A673 (cell line): ENCODE data around the gene ADGRD1. TPM values are rescaled to one million over a fixed set of nuclear protein-coding genes. Genes with fewer than 3 reads are reported as not detected.

Experiments used
- BruUV-seq: library from RNA; stranded (reverse); fragments of 400-500 nt; replicated peaks from 2 replicates; lab custom pipeline; 2021; lab: Mats Ljungman, UMichigan
- CTCF ChIA-PET: fragments of 300-600 bp; sonication (Branson Sonifier 250); formaldehyde crosslinking; loops from one replicate; lab custom pipeline; 2022; ENCODE audit warnings: antibody characterized with exemption; lab: Charles Lee
- POLR2A ChIA-PET: fragments of 300-600 bp; sonication (Branson Sonifier 250); formaldehyde crosslinking; loops from one replicate; lab custom pipeline; 2022; ENCODE audit warnings: antibody characterized with exemption; ENCODE audit not compliant: low non-redundant PET; lab: Charles Lee
- DNase-seq: peaks from one replicate; pipeline ENCODE4 v3.0.0-alpha.2; 2015; ENCODE audit warnings: low spot score
- H3K27ac ChIP-seq: fragments of 200-600 bp; sonication (generic); 2 replicates; pipeline ENCODE4 v1.5.1; 2016; ENCODE audit warnings: mixed run types, low read depth, mild to moderate bottlenecking, mixed read lengths, antibody characterized with exemption, low read length; ENCODE audit not compliant: poor library complexity, severe bottlenecking
- H3K27me3 ChIP-seq: fragments of 200-600 bp; sonication (generic); replicated peaks from 2 replicates; pipeline ENCODE4 v1.6.1; 2017; ENCODE audit warnings: mixed run types, low read depth, mild to moderate bottlenecking, mixed read lengths, antibody characterized with exemption, low read length; ENCODE audit not compliant: insufficient read depth, poor library complexity
- H3K36me3 ChIP-seq: fragments of 200-600 bp; sonication (generic); 2 replicates; pipeline ENCODE4 v1.6.1; 2016; ENCODE audit warnings: mixed run types, mild to moderate bottlenecking, mixed read lengths, antibody characterized with exemption, low read length; ENCODE audit not compliant: insufficient read depth, poor library complexity, severe bottlenecking
- H3K4me1 ChIP-seq: fragments of 200-600 bp; sonication (generic); 2 replicates; pipeline ENCODE4 v1.6.1; 2017; ENCODE audit warnings: mixed run types, mild to moderate bottlenecking, mixed read lengths, antibody characterized with exemption, low read length; ENCODE audit not compliant: insufficient read depth, poor library complexity, severe bottlenecking
- H3K4me3 ChIP-seq: fragments of 200-600 bp; sonication (generic); 2 replicates; pipeline ENCODE4 v1.5.1; 2016; ENCODE audit warnings: low read depth, mixed run types, mild to moderate bottlenecking, mixed read lengths, low read length; ENCODE audit not compliant: poor library complexity, severe bottlenecking
- H3K9me3 ChIP-seq: fragments of 200-600 bp; sonication (generic); 2 replicates; pipeline ENCODE4 v1.6.1; 2016; ENCODE audit warnings: mixed run types, low read depth, mild to moderate bottlenecking, mixed read lengths, antibody characterized with exemption, low read length; ENCODE audit not compliant: poor library complexity, severe bottlenecking
- EZH2 ChIP-seq: fragments of 200-600 bp; sonication (generic); IDR thresholded peaks from 2 replicates; pipeline ENCODE4 v1.6.1; 2017; ENCODE audit warnings: borderline replicate concordance, low read depth, mild to moderate bottlenecking, mixed read lengths, antibody characterized with exemption, low read length; ENCODE audit not compliant: poor library complexity, severe bottlenecking
- intact Hi-C: fragments of 100-400 bp; cut with micrococcal nuclease; formaldehyde crosslinking; loops from one replicate; pipeline ENCODE4 v1.10.0; 2022; ENCODE audit not compliant: unreplicated experiment
- total RNA-seq: library from RNA; stranded (reverse); gene quantifications from 2 replicates; pipeline ENCODE4 v1.2.3, GENCODE V29; 2021
- TF ChIP-seq, protein P1 (sequence below): fragments of 300-800, 200-600 bp; sonication (generic); conservative IDR thresholded peaks from 2 replicates; pipeline ENCODE4 v1.5.1; 2017; ENCODE audit warnings: low read depth, mild to moderate bottlenecking, antibody characterized with exemption, low read length, moderate library complexity, mixed read lengths

Gene ADGRD1
- total RNA-seq, 1 experiment from 2014 or later = not detected

DNA sequence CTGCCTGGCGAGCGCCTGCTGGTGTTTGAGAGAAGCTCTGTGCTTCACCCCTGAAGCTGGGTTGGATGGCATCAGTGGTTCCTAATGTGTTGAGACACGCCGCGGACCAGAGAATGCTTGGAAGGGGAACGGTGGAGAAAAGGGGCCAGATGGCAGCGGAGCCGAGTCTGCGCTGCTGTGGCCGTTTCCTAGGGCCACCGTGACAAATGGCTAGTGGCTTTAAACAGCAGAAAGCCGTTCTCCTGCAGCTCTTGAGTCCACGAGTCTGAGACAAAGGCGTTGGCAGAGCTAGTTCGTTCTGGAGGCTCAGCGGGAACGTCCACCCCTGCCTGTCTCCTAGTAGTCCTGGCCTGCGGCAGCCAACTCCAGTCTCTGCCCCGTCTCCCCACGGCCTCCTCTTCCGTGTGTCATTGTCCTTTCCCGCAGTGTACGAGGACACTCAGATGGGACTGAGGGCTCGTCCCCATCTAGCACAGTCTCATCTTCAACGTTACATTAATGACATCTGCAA, 103.6 kb downstream of the ADGRD1 start:
- Histone ChIP-seq H3K27ac (no peak overlapping the region), H3K4me1 (no peaks in the 10 kb centered on the region), H3K4me3 (no peak overlapping the region), H3K9me3 (no peaks in the 10 kb centered on the region), H3K27me3 (peaks cover 89% of the 10 kb centered on the region), H3K36me3 (no peaks in the 10 kb centered on the region)
- POLR2A ChIA-PET = no interaction called here
- intact Hi-C loops = no loop called here
- TF ChIP-seq, protein P1, sequence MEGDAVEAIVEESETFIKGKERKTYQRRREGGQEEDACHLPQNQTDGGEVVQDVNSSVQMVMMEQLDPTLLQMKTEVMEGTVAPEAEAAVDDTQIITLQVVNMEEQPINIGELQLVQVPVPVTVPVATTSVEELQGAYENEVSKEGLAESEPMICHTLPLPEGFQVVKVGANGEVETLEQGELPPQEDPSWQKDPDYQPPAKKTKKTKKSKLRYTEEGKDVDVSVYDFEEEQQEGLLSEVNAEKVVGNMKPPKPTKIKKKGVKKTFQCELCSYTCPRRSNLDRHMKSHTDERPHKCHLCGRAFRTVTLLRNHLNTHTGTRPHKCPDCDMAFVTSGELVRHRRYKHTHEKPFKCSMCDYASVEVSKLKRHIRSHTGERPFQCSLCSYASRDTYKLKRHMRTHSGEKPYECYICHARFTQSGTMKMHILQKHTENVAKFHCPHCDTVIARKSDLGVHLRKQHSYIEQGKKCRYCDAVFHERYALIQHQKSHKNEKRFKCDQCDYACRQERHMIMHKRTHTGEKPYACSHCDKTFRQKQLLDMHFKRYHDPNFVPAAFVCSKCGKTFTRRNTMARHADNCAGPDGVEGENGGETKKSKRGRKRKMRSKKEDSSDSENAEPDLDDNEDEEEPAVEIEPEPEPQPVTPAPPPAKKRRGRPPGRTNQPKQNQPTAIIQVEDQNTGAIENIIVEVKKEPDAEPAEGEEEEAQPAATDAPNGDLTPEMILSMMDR = 0 out of 2 replicates have a peak, but pooled peaks have one; percentile 10
- TF ChIP-seq EZH2 = no peak
- CTCF ChIA-PET = no interaction called here
- no peak for DNase-seq
- no TSS peak for BruUV-seq

DNA sequence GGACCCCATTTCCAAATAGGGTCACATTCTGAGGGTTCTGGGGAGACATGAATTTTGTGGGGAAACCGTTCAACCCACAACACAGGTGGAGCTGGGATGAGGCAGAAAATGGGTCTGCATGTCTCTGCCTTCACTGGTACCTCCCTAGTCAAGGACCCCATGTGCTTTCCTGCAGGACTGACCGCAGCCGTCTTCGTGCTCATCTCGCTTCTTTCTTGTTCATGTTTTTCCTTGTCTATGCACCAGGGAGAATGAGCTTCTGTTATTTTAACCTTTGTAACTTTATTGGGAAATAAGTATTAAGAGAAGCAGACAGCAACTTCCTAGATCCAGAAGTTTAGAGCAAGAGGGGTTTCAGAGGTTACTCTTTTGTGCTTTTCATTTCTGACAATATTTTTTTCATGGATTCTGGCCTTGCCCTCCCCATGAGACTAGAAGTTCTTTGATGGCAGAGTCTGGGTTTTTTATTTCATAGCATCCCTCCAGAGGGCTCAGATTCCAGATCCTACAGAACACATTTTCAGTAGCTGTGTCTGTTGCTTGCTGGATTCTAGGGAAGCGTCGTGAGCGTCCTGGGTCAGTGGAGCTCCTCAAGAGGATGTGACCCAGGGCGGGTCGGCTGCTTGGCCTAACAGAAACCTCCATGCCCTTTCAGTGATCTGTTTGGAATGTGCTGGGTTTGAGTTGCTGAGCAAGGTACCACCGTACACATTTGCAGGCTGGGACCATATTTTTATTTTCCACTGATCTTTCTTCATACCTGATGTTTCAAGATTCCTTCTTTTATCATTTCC, 104.2 kb downstream of the ADGRD1 start:
- no peak overlapping the region for H3K27ac ChIP-seq
- H3K36me3 ChIP-seq = no peaks in the 10 kb centered on the region
- no TSS peak for BruUV-seq
- no peak for TF ChIP-seq EZH2
- TF ChIP-seq, protein P1 = no peak
- no peak overlapping the region for H3K4me3 ChIP-seq
- no peaks in the 10 kb centered on the region for H3K9me3 ChIP-seq
- intact Hi-C loops = no loop called here
- CTCF ChIA-PET = no interaction called here
- no peaks in the 10 kb centered on the region for H3K4me1 ChIP-seq
- POLR2A ChIA-PET = no interaction called here
- peaks cover 89% of the 10 kb centered on the region for H3K27me3 ChIP-seq
- DNase-seq = no peak

DNA sequence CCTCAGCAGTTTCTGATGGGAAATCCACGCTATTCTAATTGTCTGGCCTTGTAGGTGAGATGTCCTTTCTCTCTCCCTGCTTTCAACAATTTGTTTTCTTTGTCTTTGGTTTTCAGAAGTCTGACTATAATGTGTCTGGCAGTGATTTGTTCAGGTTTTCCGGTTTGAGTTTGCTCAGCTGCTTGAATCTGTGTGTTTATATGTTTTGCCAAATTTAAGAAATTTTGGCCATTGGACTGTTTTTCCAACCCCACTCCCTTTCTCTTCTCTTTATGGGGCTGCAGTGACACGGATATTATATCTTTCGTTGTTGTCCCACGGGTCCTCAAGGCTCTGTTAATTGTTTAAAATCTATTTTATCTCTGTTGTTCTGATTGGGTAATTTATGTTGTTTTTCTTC, 105.0 kb downstream of the ADGRD1 start:
- no peaks in the 10 kb centered on the region for H3K36me3 ChIP-seq
- H3K27ac ChIP-seq = no peak overlapping the region
- intact Hi-C loops = no loop called here
- ChIA-PET POLR2A (no interaction called here), CTCF (no interaction called here)
- H3K27me3 ChIP-seq = peaks cover 89% of the 10 kb centered on the region
- DNase-seq = no peak
- no peaks in the 10 kb centered on the region for H3K4me1 ChIP-seq
- no TSS peak for BruUV-seq
- H3K9me3 ChIP-seq = no peaks in the 10 kb centered on the region
- H3K4me3 ChIP-seq = no peak overlapping the region
- no peak for TF ChIP-seq EZH2
- TF ChIP-seq, protein P1 = no peak
